T-helper 1 cell treated with Interleukin-12 subunit alpha and Interleukin-12 subunit beta and Interleukin-4 antibody, amounts not matched to agents 30 μg/mL and 1 μg/mL, for 36 hours (primary cell): ENCODE data around the gene RPUSD3.
"Not testable (repeated sequence)": the region's sequence is repeated elsewhere in the genome, so short reads cannot be mapped to it uniquely, and the experiment has no call there.

ENCODE experiments used
- H3K27ac Mint-ChIP-seq: one replicate; pipeline ENCODE4 v1.8.0; 2021; ENCODE audit warnings: mild to moderate bottlenecking, mixed read lengths
- H3K27me3 Mint-ChIP-seq: one replicate; pipeline ENCODE4 v1.8.0; 2021; ENCODE audit warnings: low read depth, mixed read lengths
- H3K36me3 Mint-ChIP-seq: one replicate; pipeline ENCODE4 v1.8.0; 2021; ENCODE audit warnings: low read depth, mixed read lengths
- H3K4me1 Mint-ChIP-seq: one replicate; pipeline ENCODE4 v1.8.0; 2021; ENCODE audit warnings: low read depth, mixed read lengths
- H3K4me3 Mint-ChIP-seq: one replicate; pipeline ENCODE4 v1.8.0; 2021; ENCODE audit warnings: mild to moderate bottlenecking, moderate library complexity, mixed read lengths
- H3K9me3 Mint-ChIP-seq: one replicate; pipeline ENCODE4 v1.8.0; 2021; ENCODE audit warnings: mixed read lengths

The RPUSD3 gene

GRCh38 chr3:9855594-9855993, 11.8 kb upstream of the RPUSD3 start:
- Mint-ChIP-seq H3K27me3 (peaks cover 34% of the 10 kb centered on the region), H3K4me1 (no peaks in the 10 kb centered on the region), H3K9me3 (no peaks in the 10 kb centered on the region), H3K36me3 (no peaks in the 10 kb centered on the region), H3K4me3 (no peak overlapping the region), H3K27ac (no peak overlapping the region)

- H3K4me3 Mint-ChIP-seq, H3K27ac Mint-ChIP-seq, H3K9me3 Mint-ChIP-seq, H3K4me1 Mint-ChIP-seq, H3K36me3 Mint-ChIP-seq: not testable (repeated sequence)
- H3K27me3 Mint-ChIP-seq = peaks cover 35% of the 10 kb centered on the region
These were observed 10.6 kb upstream of the RPUSD3 start for GRCh38 chr3:9854291-9854940.

GRCh38 chr3:9852528-9852927, 8.7 kb upstream of the RPUSD3 start:
- no peaks in the 10 kb centered on the region for H3K36me3 Mint-ChIP-seq
- no peak overlapping the region for H3K27ac Mint-ChIP-seq
- H3K4me3 Mint-ChIP-seq = no peak overlapping the region
- H3K4me1 Mint-ChIP-seq = no peaks in the 10 kb centered on the region
- no peaks in the 10 kb centered on the region for H3K9me3 Mint-ChIP-seq
- H3K27me3 Mint-ChIP-seq = peaks cover 35% of the 10 kb centered on the region

GRCh38 chr3:9851926-9852325, 8.1 kb upstream of the RPUSD3 start:
- not testable (repeated sequence) for H3K36me3 Mint-ChIP-seq, H3K27ac Mint-ChIP-seq, H3K4me1 Mint-ChIP-seq, H3K4me3 Mint-ChIP-seq, H3K9me3 Mint-ChIP-seq
- H3K27me3 Mint-ChIP-seq = peaks cover 35% of the 10 kb centered on the region

GRCh38 chr3:9851383-9851782, 7.6 kb upstream of the RPUSD3 start:
- H3K4me1 Mint-ChIP-seq, H3K9me3 Mint-ChIP-seq, H3K27ac Mint-ChIP-seq, H3K36me3 Mint-ChIP-seq, H3K4me3 Mint-ChIP-seq: not testable (repeated sequence)
- peaks cover 35% of the 10 kb centered on the region for H3K27me3 Mint-ChIP-seq

GRCh38 chr3:9848860-9849259, 5.1 kb upstream of the RPUSD3 start:
- H3K27ac Mint-ChIP-seq, H3K4me3 Mint-ChIP-seq: not testable (repeated sequence)
- H3K27me3 Mint-ChIP-seq = peaks cover 27% of the 10 kb centered on the region

GRCh38 chr3:9847870-9848269, 4.1 kb upstream of the RPUSD3 start:
- H3K4me1 Mint-ChIP-seq, H3K9me3 Mint-ChIP-seq, H3K4me3 Mint-ChIP-seq, H3K27ac Mint-ChIP-seq, H3K36me3 Mint-ChIP-seq: not testable (repeated sequence)
- peaks cover 20% of the 10 kb centered on the region for H3K27me3 Mint-ChIP-seq

More at GRCh38 chr3:9848860-9849259, 5.1 kb upstream of the RPUSD3 start:
- H3K9me3 Mint-ChIP-seq, H3K4me1 Mint-ChIP-seq, H3K36me3 Mint-ChIP-seq: not testable (repeated sequence)

GRCh38 chr3:9846931-9847488, 3.2 kb upstream of the RPUSD3 start:
- Mint-ChIP-seq H3K4me1 (peaks cover 11% of the 10 kb centered on the region), H3K4me3 (no peak overlapping the region), H3K9me3 (no peaks in the 10 kb centered on the region), H3K36me3 (peaks cover 5% of the 10 kb centered on the region), H3K27ac (no peak overlapping the region), H3K27me3 (peaks cover 16% of the 10 kb centered on the region)

- Mint-ChIP-seq H3K36me3 (peaks cover 10% of the 10 kb centered on the region), H3K4me1 (peaks cover 12% of the 10 kb centered on the region), H3K27ac (no peak overlapping the region), H3K4me3 (no peak overlapping the region), H3K9me3 (no peaks in the 10 kb centered on the region), H3K27me3 (peaks cover 8% of the 10 kb centered on the region)
These were observed 2.4 kb upstream of the RPUSD3 start for GRCh38 chr3:9846231-9846630.

- Mint-ChIP-seq H3K27me3 (no peaks in the 10 kb centered on the region), H3K4me1 (peaks cover 12% of the 10 kb centered on the region), H3K36me3 (peaks cover 18% of the 10 kb centered on the region), H3K4me3 (no peak overlapping the region), H3K9me3 (no peaks in the 10 kb centered on the region), H3K27ac (no peak overlapping the region)
These were observed 2.8 kb downstream of the RPUSD3 start for GRCh38 chr3:9841015-9841414.

GRCh38 chr3:9838856-9839255, 5.0 kb downstream of the RPUSD3 start:
- Mint-ChIP-seq H3K27ac (no peak overlapping the region), H3K27me3 (no peaks in the 10 kb centered on the region), H3K36me3 (peaks cover 25% of the 10 kb centered on the region), H3K9me3 (no peaks in the 10 kb centered on the region), H3K4me3 (no peak overlapping the region), H3K4me1 (peaks cover 7% of the 10 kb centered on the region)

GRCh38 chr3:9837701-9838582, 5.9 kb downstream of the RPUSD3 start:
- Mint-ChIP-seq H3K4me3 (no peak overlapping the region), H3K27me3 (no peaks in the 10 kb centered on the region), H3K36me3 (peaks cover 25% of the 10 kb centered on the region), H3K27ac (no peak overlapping the region), H3K9me3 (no peaks in the 10 kb centered on the region), H3K4me1 (peaks cover 6% of the 10 kb centered on the region)

- Mint-ChIP-seq H3K27me3 (no peaks in the 10 kb centered on the region), H3K27ac (no peak overlapping the region), H3K4me1 (no peaks in the 10 kb centered on the region), H3K4me3 (no peak overlapping the region), H3K36me3 (peaks cover 16% of the 10 kb centered on the region), H3K9me3 (no peaks in the 10 kb centered on the region)
These were observed 9.1 kb downstream of the RPUSD3 start for GRCh38 chr3:9834520-9835380.

- no peak overlapping the region for H3K4me3 Mint-ChIP-seq
- H3K36me3 Mint-ChIP-seq = peaks cover 16% of the 10 kb centered on the region
- H3K27ac Mint-ChIP-seq = no peak overlapping the region
- no peaks in the 10 kb centered on the region for H3K27me3 Mint-ChIP-seq
- H3K9me3 Mint-ChIP-seq = no peaks in the 10 kb centered on the region
- no peaks in the 10 kb centered on the region for H3K4me1 Mint-ChIP-seq
These were observed 10.7 kb downstream of the RPUSD3 start for GRCh38 chr3:9833078-9833477.
